T-helper 2 cell (primary cell): ENCODE data around the gene SPDYE16.
"Not testable (repeated sequence)": the region's sequence is repeated elsewhere in the genome, so short reads cannot be mapped to it uniquely, and the experiment has no call there.

Experiments
- DNase-seq, 5 experiments: peaks; one replicate each; pipeline versions ENCODE4 v3.0.0 to v3.0.0-alpha.2; 2012 to 2022

The SPDYE16 gene

GRCh38 chr7:76504351-76505167, 38.5 kb downstream of the SPDYE16 start:
- not testable (repeated sequence) for DNase-seq

- not testable (repeated sequence) for DNase-seq
Observed at GRCh38 chr7:76503244-76503643, 39.9 kb downstream of the SPDYE16 start.

GRCh38 chr7:76502836-76503235, 40.3 kb downstream of the SPDYE16 start:
- DNase-seq: not testable (repeated sequence)

GRCh38 chr7:76502224-76502623, 40.9 kb downstream of the SPDYE16 start:
- not testable (repeated sequence) for DNase-seq

DNA sequence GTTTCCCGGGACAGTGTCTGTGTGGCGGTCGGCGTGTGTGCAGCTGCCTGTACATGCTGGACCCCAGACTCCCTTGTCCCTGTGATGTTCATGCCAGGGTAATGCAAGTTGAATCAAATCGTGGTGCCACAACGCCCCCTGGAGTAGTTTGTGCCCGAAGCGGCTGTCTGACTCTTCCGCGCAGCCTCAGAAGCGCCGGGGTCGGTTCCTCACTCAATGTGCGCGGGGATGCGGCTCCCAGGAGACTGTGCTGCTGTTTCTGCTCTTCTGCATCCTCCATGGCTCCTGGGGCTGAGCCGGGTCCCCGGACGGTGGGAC, 43.2 kb downstream of the SPDYE16 start:
- DNase-seq: peak in 1 of 5 experiments; percentile 9

DNA sequence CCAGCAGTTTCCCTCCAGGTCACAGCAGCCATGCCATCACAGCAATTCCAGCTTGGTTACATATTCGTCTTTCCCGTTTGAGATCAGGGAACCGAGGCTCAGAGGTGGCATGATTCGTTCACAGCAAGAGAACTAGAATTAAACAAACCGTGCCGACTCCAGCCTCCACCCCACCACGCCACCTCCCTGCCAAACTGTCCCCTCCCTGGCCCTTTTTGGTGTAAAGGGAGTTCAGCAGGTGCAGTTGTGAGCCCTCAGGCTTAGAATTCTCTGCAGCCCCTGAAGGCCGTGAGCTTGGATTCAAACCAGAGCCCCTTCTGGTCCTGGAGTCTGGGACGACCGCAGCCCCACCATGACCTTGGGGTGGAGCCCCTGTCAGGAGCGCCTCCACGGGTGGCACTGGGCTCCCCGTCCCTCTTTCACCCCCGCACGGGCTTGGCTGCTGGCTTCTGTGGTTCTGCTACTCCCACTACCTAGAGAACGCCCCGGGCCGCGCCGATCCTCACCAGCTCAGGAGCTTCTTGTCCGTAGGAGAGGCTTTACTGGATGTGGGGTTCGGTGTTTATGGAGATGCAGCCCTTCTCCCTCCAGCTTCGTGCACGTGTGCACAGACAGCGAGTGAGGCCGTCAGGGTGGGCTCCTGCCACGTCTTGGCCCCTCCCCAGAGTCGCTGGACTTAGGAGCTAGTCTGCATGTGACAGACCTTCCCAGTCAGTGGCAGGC, 43.7 kb downstream of the SPDYE16 start:
- DNase-seq: peak in 1 of 5 experiments; percentile 21

GRCh38 chr7:76498583-76499200, 44.4 kb downstream of the SPDYE16 start:
- DNase-seq: not testable (repeated sequence)

DNA sequence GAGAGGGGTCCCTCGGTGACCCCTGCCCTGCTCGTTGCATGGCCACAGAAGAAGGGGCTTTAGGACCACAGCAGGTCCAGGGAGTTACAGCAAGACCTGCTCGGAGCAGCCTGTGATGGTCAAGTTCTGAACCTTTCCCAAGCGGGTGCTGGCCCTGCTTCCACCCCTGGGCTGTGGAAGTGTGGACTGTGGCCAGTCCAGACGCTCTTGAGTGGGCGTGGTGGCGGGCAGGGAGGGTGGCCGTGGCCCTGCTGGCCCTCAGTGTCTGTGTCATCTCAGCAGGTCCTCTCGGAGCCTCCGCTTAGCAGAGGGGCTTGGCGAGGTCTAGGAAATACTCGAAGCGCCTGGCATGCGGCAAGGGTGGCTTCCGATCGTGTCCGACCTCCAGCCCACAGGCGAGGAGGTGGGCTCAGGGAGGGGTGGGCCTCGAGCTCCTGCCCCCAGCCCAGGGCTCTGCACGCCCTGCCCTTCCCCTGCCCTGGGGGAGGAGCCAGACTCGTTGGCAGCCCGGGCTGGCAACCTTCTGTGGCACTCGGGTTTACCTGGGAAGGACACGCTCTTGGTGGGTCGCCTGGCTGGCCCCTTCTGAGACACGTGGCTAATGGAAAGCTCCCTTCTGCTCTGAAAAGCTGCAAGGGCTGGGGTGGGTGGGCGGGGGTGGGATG, 45.0 kb downstream of the SPDYE16 start:
- not testable (repeated sequence) for DNase-seq

DNA sequence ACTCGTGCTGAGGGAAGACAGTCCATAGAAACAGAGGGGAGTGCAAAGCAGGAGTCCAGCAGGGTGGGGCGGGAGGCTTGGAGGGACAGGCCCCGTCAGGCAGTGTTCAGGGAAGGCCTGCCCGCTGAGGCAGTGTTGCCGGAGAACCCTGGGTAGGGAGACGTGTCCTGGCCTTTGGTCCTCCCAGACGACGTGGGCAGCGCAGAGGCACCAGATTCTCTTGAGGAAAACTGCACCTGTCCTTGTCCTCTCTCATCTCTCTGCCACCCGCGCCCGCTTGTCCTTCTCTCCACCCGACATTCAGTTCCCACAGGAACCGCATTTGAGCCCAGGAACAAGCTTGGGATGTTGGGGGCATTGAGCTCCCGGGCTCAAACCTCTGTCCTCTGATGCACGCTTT, 47.4 kb downstream of the SPDYE16 start:
- DNase-seq: not testable (repeated sequence)

GRCh38 chr7:76492139-76492538, 51.0 kb downstream of the SPDYE16 start:
- DNase-seq: not testable (repeated sequence)

DNA sequence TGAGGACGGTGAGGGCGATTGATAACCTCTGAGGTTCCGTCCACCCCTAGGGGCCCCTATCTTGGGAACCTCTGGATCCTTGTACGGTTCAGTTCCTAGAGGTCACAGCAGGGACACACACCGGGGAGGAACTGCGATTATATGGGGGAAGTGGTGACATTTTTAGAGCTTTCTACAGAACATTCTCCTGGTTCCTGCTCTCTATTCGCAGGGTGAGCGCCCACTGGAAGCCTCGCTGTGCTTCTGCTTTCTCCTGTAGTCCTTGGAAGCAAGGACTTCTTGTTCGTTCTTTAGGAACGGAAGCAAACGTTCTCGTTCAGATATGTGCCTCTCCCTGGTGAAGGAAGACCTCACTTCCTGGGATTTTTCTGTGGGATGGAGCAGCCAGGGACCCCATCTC, 55.1 kb downstream of the SPDYE16 start:
- DNase-seq: not testable (repeated sequence)

DNA sequence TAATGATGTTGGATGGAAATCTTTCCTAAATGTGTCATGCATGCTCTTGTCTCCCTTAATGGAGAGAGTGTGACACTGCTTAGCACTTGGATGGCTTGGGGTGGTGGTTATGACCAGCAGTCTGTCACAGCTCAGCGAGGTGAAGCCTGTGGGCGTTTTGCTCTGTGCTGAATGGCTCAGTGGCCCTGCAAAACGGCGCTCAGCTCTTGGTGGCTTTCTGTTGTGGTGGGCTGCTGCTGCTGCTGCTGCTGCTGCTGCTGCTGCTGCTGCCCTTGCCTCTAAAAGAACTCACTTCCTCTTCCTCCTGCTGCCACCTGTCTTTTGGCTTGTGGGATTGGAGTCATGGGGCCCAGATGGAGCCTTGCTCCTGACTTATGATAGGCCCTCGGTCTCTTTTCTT, 56.5 kb downstream of the SPDYE16 start:
- DNase-seq: peak in 1 of 5 experiments; percentile 49

DNA sequence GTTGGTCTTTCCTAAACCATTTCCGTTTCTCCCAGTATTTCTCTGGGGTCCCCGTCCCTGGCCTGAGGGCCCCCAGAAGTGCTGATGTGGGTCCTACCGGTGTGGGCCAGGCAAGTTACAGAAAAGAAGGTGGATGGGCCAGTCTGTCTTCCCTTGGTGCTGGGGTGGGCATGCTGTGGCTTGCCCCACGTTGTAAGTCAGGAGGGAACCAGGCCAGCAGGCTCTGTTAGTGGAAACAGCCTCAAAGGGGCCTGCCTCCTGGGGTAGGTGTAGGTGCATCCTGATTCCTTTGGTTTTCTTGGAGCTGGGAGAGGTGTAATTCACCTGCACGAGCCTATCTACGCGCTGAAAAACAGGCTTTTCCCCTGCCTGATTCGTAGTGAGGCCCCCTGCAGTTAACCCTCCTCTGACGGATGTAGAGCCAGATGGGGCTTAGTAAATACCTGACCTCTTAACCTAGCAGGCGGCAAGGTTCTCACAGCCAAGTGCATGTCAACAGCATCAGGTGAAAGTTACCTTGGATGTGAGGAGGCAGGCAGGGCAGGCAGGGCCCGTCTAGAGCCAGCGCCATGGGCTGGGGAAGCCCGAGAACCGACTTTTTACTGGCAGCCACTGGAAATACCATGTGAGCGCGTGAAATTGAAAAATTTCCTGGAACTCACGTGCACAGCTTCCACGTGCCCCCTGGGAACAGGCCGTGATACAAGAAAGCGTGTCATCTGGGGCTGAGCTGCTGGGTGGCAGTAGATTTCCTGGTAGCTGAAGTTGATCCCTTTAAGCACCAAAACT, 57.1 kb downstream of the SPDYE16 start:
- not testable (repeated sequence) for DNase-seq

GRCh38 chr7:76484456-76484855, 58.6 kb downstream of the SPDYE16 start:
- DNase-seq: not testable (repeated sequence)

DNA sequence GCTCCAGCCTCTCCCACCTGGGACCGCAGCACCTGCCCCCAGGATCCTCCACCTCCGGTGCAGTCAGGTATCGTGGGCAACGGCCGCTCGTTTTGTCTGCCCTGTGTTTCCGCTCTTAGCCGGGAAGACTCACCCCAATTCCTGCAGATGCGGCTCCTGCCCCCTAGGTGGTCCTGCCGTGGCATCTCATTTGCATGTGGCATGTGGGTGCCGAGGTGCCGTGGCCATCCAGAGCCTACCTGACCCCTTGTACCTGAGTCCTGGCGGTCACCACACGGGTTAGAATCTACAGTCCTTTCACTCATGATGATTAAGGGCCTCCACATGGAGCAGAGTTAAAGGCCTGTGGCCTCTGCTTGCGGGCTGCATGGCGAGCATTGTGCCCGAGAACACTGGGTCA, 60.0 kb downstream of the SPDYE16 start:
- not testable (repeated sequence) for DNase-seq

DNA sequence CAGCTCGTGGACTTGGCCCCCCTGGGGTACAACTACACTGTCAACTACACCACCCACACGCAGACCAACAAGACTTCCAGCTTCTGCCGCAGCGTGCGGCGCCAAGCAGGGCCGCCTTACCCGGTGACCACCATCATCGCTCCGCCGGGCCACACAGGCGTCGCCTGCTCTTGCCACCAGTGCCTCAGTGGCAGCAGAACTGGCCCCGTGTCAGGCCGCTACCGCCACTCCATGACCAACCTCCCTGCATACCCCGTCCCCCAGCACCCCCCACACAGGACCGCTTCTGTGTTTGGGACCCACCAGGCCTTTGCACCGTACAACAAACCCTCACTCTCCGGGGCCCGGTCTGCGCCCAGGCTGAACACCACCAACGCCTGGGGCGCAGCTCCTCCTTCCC, 60.4 kb downstream of the SPDYE16 start:
- DNase-seq: not testable (repeated sequence)
